Mucosa of descending colon (tissue), 3 donors: ENCODE measurements around the gene ADAMTS2. TPM values are rescaled to one million over a fixed set of nuclear protein-coding genes. Genes with fewer than 3 reads are reported as not detected.

Experiments
- ATAC-seq: fragments of 200-7000 bp; cut with Tn5 transposase; one replicate; pipeline ENCODE4 v1.9.1; 2020; ENCODE audit warnings: mild to moderate bottlenecking, moderate library complexity
- DNase-seq, 3 donors: peaks; one replicate each; pipeline ENCODE4 v3.0.0-alpha.2; 2020
- H3K36me3 ChIP-seq: fragments of 200-600 bp; one replicate; pipeline ENCODE4 v1.8.0; 2021; ENCODE audit warnings: low read depth, mild to moderate bottlenecking
- H3K4me1 ChIP-seq: fragments of 200-600 bp; one replicate; pipeline ENCODE4 v1.8.0; 2021; ENCODE audit warnings: low read depth, mild to moderate bottlenecking
- H3K4me3 ChIP-seq: fragments of 200-600 bp; one replicate; pipeline ENCODE4 v1.8.0; 2021; ENCODE audit warnings: mild to moderate bottlenecking
- H3K9me3 ChIP-seq: fragments of 200-600 bp; one replicate; pipeline ENCODE4 v1.8.0; 2021; ENCODE audit warnings: mild to moderate bottlenecking
- intact Hi-C, 2 donors: fragments of 100-400 bp; cut with DNase I in 1 of 2; cut with micrococcal nuclease in 1 of 2; formaldehyde crosslinking; loops; one replicate each; pipeline versions ENCODE4 v1.11.0 to v1.11.1; 2022; cut with DNase I, micrococcal nuclease
- total RNA-seq, 3 donors: library from RNA; stranded (reverse); fragmentation: NEBNext Ultra II Directional in 2 of 3; extraction: Animal tissue kit (Norgen Biotek cat#: 25700) in 2 of 3; gene quantifications; one replicate each; pipeline versions ENCODE4 v1.2.1 to v1.2.4, GENCODE V29; 2021 to 2023
- TF ChIP-seq, protein P1 (sequence below): fragments of 200-600 bp; IDR thresholded peaks from one replicate; pipeline ENCODE4 v1.8.0; 2022; ENCODE audit warnings: antibody characterized with exemption, mild to moderate bottlenecking
- donor health status: DM: no; HTN: no; CAD: no; lungs with moderate emphysema.
- donor health status: DM: no; HTN: no; CAD: no.
- donor health status: DM: no; HTN: yes; CAD: no.

ADAMTS2 gene
- total RNA-seq, 3 donors from 2014 or later: 1.3 to 9.2 (median 7.3) TPM

DNA sequence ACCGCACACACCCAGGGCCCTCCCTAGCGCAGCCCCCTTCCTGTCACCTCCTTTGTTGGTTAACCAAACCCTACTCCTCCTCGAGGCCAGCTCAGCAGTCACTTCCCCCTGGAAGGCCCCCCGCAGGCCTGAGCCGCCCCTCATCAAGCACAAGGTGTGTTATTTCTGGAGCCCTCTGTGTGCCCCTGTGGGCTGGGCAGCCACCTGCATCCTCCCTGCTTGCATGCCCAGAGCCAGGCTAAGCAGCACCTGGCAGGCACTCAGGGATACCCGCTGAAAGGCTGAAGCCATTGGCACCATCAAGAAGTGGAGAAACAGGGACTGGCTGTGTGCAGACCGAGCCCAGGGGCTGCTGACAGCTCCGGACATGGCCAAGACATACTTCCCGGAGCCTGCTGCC, 163.3 kb downstream of the ADAMTS2 start:
- H3K9me3 ChIP-seq: no peaks in the 10 kb centered on the region
- ATAC-seq (no peak), DNase-seq (no peak)
- intact Hi-C loops: no loop called here
- TF ChIP-seq, protein P1, sequence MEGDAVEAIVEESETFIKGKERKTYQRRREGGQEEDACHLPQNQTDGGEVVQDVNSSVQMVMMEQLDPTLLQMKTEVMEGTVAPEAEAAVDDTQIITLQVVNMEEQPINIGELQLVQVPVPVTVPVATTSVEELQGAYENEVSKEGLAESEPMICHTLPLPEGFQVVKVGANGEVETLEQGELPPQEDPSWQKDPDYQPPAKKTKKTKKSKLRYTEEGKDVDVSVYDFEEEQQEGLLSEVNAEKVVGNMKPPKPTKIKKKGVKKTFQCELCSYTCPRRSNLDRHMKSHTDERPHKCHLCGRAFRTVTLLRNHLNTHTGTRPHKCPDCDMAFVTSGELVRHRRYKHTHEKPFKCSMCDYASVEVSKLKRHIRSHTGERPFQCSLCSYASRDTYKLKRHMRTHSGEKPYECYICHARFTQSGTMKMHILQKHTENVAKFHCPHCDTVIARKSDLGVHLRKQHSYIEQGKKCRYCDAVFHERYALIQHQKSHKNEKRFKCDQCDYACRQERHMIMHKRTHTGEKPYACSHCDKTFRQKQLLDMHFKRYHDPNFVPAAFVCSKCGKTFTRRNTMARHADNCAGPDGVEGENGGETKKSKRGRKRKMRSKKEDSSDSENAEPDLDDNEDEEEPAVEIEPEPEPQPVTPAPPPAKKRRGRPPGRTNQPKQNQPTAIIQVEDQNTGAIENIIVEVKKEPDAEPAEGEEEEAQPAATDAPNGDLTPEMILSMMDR: no peak
- H3K36me3 ChIP-seq: no peaks in the 10 kb centered on the region
- H3K4me1 ChIP-seq: no peaks in the 10 kb centered on the region
- no peak overlapping the region for H3K4me3 ChIP-seq

GRCh38 chr5:179180921-179181645, 164.2 kb downstream of the ADAMTS2 start:
- intact Hi-C loops: no loop called here

GRCh38 chr5:179180061-179180610, 165.1 kb downstream of the ADAMTS2 start:
- Histone ChIP-seq H3K9me3 (no peaks in the 10 kb centered on the region), H3K36me3 (no peaks in the 10 kb centered on the region), H3K4me1 (no peaks in the 10 kb centered on the region), H3K4me3 (no peak overlapping the region)
- DNase-seq (no peak), ATAC-seq (no peak)
- TF ChIP-seq, protein P1: no peak
- intact Hi-C loops: no loop called here

More at GRCh38 chr5:179180921-179181645, 164.2 kb downstream of the ADAMTS2 start:
- DNase-seq: no peak
- ATAC-seq: no peak
- H3K4me1 ChIP-seq: no peaks in the 10 kb centered on the region
- TF ChIP-seq, protein P1: no peak
- no peaks in the 10 kb centered on the region for H3K9me3 ChIP-seq
- no peaks in the 10 kb centered on the region for H3K36me3 ChIP-seq
- no peak overlapping the region for H3K4me3 ChIP-seq

DNA sequence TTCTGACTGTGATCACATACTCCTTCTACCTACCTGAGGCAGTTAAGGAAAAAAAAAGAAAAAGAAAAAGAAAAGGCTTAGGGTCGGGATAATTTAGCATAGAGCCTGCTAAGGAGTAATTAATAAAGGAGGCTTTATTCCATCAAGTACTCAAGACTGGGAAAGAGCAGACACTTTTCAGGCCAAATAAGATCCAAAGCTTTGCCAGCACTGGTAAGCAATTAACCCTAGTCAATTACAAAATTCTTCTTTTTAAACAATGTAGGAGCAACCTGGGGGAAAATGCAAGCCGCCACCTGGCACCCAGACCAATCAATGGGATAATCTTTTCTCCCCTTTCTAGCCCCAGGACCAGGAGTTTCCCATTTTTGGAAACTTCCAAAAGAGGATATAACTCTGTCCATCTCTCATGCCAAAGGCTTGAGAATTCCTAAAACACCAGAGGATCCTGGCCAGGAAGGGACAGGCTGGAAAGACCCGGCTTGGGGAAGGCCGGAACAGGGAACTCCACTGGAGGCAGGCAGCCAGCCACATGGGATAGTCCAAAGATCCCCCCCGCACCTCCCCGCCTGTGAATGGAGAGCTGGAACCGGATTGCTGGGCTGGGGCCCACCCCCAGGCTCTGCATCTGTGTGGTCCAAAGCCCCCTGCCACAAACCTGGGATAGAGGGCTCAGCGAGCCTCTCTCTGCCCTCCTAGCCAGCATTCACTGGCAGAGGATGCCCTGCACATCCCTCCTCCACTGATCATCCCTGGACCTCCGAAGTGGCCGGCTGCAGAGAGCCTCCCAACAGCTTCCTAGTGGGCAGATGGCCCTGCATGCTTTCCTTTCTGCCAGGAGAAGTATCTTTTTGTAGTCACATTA, 167.3 kb downstream of the ADAMTS2 start:
- H3K4me1 ChIP-seq: no peaks in the 10 kb centered on the region
- DNase-seq (no peak), ATAC-seq (no peak)
- no peaks in the 10 kb centered on the region for H3K36me3 ChIP-seq
- H3K4me3 ChIP-seq: no peak overlapping the region
- intact Hi-C loops: no loop called here
- H3K9me3 ChIP-seq: no peaks in the 10 kb centered on the region
- TF ChIP-seq, protein P1: no peak

- intact Hi-C loops: no loop called here
- ATAC-seq: no peak
- H3K4me1 ChIP-seq: no peaks in the 10 kb centered on the region
Measured at GRCh38 chr5:179176571-179177230, 168.6 kb downstream of the ADAMTS2 start.

More at GRCh38 chr5:179176571-179177230, 168.6 kb downstream of the ADAMTS2 start:
- no peaks in the 10 kb centered on the region for H3K9me3 ChIP-seq
- DNase-seq: no peak
- TF ChIP-seq, protein P1: no peak
- no peak overlapping the region for H3K4me3 ChIP-seq
- no peaks in the 10 kb centered on the region for H3K36me3 ChIP-seq
